IPS-NIHi7 (cell line): ENCODE results near the gene TTC3.
A peak's percentile ranks its signal among the peaks of the same experiment; 100 is the strongest.
"Not testable (repeated sequence)": the region's sequence is repeated elsewhere in the genome, so short reads cannot be mapped to it uniquely, and the experiment has no call there.

Source experiments
- DNase-seq: peaks from one replicate; pipeline ENCODE4 v3.0.0; 2012; ENCODE audit warnings: mixed read lengths; ENCODE audit errors: extremely low spot score

The TTC3 gene

DNA sequence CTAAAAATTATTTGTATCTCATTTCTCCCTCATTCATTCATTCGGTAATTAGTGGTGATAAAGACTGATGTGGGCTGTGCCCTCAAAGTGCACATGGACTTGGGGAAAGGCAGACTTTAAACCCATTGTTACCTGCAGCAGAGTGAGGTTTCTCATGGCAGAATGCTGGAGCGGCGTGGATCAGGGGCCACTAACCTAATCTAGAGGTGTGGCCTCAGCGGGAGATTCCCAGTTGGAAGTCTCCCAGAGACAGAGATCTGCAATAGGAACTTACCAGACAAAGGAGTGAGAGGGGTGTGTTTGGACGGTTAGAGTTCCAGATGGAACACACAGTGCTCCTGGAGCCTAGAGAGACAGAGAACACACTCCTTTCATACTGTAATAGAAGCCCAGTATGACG, 120.6 kb downstream of the TTC3 start:
- DNase-seq: no peak

DNA sequence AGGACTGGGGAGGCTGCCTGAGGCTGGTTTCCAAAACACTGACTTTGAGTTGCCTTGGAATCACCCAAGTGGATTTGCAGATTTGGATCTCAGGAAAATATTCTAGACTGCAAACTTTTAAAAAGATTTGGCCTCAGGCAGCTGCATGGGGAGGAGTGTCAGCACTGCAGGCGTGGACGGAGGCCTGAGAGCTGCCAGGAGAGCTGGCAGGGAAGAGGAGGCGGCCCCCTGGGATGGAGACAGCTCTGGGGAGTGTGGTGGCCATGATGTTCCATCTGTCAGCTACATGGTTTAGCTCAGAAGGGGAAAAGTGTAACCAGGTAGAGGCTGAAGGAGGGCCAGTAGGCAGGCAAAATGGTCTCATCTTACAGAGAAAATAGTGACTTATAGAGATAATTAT, 122.0 kb downstream of the TTC3 start:
- no peak for DNase-seq

DNA sequence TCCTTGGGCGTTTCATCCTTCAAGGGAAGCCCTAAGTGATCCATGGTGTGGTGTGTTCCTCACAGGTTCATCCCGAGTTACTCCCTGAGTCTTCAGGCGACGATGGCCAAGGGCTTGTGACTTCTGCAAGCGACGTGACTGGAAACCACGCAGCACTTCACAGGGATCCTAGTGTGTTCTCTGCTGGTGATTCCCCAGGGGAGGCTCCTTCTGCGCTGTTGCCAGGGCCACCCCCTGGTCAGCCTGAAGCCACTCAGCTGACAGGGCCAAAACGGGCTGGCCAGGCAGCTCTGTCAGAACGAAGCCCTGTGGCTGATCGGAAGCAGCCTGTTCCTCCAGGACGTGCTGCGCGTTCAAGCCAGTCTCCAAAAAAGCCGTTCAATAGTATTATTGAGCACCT, 122.6 kb downstream of the TTC3 start:
- DNase-seq: no peak

DNA sequence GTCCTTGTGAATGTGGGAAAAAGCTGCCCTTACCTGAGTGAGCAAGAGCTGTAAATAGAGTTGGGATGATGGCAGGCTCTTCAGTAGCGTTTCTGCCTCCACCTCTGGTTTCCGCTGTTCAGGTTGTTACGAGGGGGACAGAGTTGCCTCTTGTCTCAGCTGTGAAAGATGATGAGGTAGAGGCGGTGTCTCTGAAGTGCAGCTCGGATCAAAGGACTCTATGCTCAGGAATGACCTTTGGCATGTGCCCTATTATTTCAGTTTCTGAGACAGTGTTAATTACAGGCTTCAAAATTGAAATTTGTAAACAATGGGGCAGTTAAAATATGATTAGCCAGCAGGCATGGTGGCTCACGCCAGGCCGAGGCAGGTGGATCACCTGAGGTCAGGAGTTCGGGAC, 123.8 kb downstream of the TTC3 start:
- DNase-seq: no peak

DNA sequence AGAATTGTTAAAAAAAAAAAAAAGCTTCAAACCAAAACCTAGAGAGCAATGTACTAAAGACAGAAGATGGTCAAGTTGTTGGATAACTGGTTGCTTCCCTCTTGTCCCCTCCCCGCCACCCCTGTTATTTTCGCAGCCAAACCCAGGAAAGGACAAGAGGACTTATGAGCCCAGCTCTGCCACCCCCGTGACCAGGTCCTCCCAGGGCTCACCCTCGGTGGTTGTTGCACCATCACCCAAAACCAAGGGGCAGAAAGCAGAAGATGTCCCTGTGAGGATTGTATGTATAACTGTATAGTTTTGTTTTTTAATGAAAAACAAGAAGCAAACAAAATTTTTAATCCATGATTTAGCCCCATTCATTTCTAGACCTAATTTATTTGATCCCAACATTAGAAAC, 124.7 kb downstream of the TTC3 start:
- no peak for DNase-seq

DNA sequence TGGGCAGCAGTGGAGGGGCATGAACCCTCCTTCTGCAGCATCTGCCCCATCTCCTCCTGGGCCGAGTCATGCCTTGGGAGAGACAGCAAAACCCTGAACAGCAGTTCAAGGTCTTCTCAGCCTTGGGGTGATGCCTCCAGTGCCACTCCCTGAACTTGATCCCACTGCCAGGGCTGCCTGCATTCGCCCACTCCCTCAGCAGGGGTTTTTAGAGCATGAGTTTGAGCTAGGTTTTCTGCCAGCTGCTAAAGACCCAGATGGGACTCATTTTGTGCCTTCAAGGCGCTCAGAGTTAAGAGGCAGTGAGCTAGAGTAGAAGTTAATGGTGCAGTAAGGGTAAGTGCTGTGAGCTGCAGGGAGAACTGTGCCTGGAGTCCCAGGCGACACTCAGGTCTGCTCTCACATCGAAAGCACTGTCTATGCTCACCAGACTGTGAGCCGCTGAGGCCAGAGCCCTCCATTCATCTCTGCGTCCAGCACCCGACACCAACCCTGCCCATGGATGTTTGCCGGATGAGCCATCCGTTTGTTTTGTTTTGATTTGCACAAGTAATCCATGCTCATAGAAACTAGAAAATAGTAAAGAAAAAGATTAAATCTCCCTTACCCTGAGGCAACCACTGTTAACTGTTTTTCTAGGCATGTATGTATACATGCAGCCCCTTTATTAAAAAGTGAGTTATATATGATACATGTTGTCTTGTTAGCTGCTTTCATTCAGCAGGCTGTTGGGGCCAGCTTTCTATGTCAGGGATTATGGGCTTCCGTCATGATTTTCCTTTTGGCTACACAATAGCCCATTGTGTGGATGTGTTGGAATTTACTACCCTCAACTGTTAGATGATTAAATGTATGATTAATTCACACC, 126.2 kb downstream of the TTC3 start:
- no peak for DNase-seq

DNA sequence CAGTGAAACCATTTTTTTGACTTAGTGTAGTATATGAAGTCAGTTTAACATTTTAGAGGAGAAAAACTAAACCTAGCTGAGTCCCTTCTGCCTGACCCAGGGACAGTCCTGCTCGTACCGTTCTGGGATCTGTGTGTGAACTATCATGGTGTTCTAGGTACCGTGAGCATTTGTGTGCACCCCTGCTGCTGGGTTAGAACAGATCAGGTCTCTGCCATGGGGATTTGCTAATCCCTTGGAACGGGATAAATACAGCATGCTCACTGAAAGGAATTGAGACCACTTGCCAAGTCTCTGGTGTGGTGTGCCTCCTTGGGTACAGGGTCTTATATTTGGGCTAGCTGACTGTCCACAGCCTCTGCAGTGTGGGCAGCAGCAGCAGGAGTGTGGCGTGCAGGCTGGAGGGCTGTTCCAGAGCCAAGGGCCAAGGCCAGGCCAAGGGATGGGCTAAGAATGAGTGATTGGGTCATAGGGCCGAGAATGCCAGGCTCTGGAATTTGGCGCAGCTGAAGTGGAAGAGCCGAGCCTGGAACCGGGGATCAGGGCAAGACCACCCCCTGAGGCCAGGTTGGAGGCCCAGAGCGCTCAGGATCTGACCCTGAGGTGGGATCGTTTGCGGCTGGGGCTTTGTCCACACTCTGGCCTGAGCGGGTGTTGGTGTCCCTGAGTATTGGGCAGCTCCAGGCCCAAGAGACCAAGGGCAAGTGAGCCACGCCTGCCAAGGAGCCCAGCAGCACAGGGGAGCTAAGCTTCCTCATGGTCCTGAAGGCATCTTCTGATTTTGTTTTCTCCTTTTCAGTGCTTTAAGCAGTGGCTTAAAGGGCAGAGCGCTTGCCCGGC, 127.8 kb downstream of the TTC3 start:
- DNase-seq: no peak

DNA sequence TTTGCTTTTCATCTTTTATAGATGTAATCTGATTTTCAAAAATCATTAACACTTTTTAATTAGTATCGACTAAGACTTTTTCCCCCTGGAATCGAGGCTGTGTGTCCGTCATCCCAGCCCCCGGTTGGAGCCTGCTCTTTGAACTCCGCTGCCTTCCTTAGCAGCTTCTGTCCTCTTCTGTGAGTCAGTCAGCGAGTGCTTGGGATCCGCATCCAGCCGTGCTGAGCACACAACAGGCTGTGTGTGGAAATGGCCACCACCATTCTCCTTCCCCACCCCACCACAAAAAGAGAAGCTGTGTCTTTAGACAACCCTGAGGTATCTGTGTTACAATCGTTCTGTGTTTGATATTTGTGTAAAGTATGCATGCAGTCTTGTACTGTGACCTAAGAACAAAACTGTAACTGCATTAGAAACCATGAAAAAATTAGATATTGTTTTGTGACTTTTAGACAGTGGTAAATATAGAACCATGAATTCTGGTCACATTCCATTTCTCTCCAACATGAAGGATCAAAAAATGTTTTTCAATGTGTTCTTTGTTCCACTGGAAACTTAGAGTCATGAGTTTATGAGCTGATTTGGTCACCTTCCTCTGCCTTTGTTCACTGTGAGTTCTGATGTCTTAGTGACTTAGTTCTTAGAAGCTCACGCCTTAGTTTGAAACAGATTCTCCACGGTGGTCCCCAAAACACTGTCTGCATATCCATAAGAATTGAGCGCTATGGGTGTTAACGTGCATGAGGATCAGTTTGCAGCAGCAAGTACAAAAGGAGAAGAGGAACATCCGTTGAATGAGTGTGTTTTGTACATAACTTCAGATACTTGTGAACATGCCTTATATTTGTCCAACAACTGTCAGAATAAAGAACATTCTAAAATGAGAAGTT, 129.4 kb downstream of the TTC3 start:
- no peak for DNase-seq

DNA sequence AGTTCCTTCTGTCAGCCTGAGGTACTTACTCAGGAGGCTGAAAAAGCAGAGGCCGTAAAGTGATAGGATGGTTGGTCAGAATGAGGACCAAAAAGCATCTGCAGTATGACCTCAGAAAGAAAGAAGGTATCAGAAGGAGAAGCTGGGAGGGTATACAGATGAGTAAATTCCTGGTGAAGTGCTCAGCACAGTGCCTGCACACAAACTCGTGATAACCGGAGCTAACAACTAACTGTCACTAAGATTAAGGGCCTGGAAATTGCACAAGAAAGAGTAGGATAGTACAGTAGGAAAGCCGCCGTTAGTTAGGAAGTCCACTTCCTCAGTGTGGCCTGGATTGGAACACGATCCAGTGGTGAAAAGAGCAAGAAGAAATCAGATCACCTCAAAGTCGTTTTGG, 131.5 kb downstream of the TTC3 start:
- no peak for DNase-seq

DNA sequence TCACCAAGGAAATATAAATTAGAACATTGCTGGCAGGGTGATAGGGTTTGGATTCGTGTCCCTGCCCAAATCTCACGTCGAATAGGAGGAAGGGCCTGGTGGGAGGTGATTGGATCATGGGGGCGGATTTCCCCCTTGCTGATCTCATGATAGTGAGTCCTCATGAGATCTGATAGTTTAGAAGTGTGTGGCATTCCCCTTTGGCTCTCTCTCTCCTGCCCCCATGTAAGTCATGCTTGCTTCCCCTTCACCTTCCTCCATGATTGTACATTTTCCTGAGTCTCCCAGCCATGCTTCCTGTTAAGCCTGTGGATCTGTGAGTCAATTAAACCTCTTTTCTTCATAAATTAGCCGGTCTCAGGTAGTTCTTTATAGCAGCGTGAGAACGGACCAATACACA, 133.4 kb downstream of the TTC3 start:
- no peak for DNase-seq

DNA sequence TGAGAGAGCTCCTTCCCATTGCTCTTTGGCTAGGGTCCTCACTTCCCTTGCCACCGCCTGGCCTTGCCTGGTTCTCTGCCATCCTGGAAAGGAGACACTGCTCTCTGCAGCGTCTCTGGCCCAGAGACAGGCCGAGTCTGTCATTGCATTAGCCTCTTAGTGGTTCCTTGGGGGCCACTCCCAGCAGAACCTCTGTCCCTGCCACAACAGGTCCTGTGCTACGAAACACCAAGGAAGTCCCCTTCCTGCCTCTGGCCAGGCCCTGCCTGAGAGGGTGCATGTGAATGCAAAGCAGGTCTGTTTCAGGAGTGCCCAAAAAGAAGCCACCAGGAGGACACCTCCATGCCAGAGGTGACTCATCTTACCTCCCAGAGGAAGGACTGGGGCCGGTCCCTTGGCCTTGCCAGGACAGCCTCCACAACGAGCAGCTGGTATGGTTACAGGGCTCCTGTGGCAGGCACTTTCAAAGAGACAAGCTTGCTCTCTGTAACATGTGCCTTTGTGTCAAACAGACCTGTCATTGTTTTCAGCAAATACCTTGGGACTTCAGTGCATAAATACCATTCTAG, 134.5 kb downstream of the TTC3 start:
- DNase-seq: no peak

DNA sequence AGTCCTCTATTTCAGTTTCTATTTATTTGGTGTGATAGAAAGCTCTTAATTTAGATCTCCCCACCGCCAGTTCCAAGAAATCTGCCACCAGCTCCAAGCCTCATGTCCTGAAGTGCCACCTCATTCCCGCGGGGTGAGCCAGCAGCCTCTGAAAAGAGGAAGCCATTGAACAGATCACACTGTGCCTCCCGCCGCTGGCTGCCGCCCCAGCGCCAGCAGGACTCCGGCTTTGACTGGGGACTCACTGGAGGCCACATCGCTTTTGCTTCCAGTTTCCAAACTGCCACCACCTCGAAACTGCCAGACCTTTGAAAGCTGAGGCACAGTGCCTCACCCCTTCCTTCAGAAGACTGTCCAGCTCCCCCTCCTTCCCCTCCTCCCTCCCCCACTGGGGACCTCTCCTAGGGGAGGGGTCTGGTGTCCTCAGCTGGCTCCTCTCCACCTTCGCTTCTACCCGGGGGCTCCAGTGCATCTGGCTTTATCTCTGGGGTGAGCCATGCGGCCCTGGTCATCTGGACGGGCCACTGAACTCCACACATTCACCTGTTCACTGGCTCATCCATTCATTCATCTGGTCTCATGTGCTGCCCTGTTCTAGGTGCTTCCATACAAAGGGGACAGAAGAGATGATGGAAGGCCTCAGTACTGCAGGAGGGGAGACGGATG, 135.1 kb downstream of the TTC3 start:
- DNase-seq: no peak

DNA sequence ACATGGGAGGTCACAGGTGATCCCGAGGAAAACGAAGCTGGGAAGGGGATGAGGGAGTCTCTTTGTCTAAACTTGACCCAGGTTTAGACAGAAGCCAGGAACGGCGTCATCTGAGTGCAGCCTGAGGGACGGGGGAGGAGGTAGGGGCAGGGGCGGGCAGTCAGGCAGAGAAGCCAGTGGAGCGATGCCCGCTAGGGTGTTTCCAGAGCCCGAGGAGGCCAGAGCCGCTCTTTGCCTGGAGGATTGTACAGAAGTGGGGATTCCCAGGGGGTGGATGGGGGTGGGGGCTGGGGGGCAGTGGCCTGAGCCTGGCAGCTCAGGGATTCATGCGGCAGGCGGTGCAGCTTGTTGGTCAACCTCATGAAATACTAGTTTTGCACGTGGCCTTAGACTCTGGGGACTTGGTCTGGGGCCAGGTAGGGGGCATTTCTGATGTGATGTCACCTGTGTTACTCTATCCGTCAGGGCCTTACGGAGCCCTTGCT, 135.7 kb downstream of the TTC3 start:
- DNase-seq: no peak

DNA sequence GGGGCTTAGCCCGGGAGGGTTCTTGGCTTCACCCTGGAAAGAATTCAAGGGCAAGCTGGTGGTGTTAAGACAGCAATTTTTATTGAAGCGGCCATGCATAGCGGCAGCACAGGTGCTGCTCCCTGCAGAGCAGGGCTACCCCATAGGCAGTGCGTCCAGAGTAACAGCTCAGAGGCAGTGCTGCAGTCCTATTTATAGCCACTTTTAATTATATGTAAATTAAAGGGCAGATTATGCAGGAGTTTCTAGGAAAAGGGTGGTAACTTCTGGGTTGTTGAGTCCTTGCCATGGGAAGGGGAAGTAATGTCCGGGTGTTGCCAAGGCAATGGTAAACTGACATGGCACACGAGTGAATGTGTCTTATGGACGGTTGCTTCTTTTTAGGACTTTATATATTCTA, 137.1 kb downstream of the TTC3 start:
- DNase-seq: no peak

DNA sequence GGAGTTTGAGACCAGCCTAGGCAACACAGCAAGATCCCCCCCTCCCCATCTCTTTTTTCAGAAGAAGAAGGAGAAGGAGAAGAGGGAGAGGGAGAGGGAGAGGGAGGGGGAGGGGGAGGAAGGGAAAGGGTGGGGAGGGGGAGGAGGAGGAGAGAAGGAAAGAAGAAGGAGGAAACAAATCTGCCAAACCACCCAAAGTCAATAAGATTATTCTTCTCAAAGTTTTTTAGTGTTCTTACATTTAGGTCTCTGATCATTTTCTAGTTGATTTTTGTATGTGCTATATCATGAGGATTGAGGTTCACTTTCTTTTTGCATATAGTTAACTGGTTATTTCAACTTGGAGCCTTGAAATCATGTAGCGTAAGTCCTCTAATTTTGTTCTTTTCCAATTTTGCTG, 137.7 kb downstream of the TTC3 start:
- no peak for DNase-seq

DNA sequence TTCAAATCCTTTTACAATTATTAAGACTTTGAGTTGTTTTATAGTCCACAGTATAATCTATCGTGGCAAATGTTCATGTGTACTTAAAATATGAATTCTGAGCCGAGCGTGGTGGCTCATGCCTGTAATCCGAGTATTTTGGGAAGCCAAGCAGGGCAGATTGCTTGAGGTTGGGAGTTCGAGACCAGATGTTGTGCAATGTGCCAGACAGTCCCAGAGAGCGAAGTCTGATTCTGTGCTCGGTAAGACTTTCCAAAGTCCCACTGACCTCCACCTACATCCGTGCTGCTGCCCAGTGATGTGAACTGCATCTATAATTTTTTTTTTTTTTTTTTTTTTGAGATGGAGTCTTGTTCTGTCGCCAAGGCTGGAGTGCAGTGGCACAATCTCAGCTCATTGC, 141.9 kb downstream of the TTC3 start:
- DNase-seq: no peak

DNA sequence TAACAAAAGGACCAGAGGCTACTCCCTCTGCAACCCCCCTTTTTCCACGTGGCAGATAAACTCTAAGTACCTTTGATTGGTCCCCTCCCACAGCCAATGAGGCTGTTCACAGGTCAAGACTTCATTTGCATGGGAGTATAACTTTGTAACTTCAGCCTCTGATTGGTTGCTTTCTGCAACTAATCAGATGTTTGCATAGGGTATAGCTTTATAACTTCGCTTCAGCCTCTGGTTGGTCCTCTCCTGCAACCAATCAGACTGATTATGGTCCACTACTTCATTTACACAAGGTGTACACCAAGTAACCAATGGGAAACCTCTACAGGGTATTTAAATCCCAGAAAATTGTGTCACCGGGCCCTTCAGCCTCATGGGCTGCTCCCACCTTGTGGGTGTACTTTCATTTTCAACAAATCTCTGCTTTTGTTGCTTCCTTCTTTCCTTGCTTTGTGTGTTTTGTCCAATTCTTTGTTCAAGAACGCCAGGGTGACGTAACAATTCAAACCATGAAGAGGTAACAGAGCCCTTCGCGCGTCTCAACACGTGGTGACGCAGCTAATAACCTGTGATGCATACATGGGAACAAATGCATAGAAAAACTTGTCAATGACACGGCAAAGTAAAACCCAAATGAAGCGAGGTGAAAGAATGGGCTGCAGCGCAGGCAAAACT, 146.8 kb downstream of the TTC3 start:
- no peak for DNase-seq

DNA sequence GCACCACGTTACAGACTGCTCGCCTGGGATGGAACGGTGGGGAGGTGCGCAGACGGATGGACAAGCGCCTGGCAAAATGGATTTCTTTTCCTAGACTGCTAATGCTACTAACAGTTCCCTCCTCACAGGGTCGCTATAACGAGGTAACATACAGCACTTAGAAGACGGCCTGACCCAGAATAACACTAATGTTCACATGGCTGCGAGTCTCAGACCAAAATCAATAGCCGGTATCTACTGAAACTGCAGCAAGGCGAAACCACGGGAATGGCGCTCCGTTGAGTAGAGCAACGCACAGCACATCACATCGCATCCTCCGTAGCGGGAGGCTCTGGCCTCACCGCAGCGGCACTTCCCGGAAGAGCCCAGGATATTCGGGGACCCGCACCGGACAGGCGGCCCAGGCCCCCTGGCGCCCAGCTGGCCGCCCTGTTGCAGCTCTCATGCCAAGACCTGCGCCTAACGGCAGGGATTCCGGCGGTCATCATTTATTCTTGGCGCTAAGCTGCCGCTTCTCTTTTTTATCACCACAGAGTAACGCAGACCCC, 147.5 kb downstream of the TTC3 start:
- DNase-seq: peak; percentile 43

DNA sequence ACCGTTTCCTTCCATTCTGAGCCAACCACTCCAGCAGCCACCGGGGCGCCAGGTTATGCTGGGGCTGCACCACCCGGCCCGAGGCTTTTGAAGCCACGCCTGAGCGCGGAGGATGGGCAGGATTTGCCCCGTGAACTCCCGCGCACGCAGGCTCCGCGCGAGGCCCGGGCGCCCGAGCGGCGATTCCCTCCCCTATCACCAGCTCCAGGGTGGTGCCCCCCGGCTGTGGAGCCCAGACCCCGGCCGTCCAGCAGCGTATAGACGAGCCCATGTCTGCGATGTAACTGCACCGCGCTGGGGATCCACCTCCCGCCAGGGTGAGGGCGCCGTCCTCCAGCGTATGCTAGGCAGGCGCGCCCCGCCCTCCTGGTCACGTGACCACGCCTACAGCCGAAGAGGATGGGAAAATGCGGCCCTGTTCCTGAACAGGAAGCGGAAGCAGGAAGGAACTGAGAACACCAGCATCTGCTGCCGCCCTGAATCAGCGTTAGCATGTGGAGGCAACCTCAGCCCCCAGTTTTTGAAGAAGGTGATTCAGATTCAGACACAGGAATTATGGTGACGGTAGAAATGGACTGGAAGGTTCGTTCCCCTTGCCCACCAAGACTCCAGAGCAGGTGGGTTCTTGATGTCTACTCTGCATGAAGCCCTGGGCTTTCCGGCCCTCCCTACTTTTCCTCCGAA, 148.1 kb downstream of the TTC3 start:
- peak; percentile 92 for DNase-seq

DNA sequence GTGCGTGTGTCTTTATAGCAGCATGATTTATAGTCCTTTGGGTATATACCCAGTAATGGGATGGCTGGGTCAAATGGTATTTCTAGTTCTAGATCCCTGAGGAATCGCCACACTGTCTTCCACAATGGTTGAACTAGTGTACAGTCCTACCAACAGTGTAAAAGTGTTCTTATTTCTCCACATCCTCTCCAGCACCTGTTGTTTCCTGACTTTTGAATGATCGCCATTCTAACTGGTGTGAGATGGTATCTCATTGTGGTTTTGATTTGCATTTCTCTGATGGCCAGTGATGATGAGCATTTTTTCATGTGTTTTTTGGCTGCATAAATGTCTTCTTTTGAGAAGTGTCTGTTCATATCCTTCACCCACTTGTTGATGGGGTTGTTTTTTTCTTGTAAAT, 149.2 kb downstream of the TTC3 start:
- DNase-seq: not testable (repeated sequence)
